Measurements from ENCODE around the gene PDGFA. TPM values are rescaled to one million over a fixed set of nuclear protein-coding genes. Genes with fewer than 3 reads are reported as not detected.

The PDGFA gene
- total and polyA plus RNA-seq, 7 donors, result 9.1 to 30.4 (median 15.9) TPM

DNA sequence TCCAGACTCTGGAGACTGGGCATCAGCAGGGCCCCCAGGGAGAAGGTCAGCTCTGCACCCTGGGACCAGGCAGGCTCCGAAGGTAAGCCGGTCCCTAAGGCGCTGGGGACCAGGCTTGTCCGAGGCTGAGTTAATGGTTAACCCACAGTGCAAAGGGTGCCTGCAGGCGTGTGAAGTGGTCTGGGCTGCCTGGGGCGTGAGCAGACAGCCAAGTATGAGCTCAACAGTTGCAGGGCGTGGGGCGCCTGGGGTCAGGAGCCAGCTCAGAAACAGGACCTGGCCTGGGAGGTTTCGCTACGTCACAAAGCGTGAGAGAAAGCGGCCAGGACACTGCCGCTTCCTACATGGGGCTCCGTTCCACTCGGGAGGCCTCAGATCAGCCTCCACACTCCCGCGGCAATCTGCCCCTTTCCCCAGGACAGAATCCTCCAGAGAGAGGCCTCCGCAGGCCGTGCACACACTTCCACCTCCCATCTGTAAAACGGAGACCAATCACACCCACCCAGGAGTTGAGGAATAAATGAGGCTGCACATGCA, 16.0 kb downstream of the PDGFA start:
- Histone ChIP-seq H3K27me3 (ENCODE audit: insufficient read depth in 3 of 3, low read length in 2 of 3) (no peaks in the 10 kb centered on the region), H3K27ac (no peak overlapping the region), H3K36me3 (ENCODE audit: insufficient read depth in 1 of 2, low read depth in 1 of 2) (peaks cover 4 to 69% of the 10 kb centered on the region in 2 donors), H3K4me3 (no peak overlapping the region), H3K9me3 (no peaks in the 10 kb centered on the region), H3K4me1 (peaks cover 14% of the 10 kb centered on the region)
- peak; percentile 42 to 76 (median 64) for ATAC-seq
- TF ChIP-seq, protein P1, sequence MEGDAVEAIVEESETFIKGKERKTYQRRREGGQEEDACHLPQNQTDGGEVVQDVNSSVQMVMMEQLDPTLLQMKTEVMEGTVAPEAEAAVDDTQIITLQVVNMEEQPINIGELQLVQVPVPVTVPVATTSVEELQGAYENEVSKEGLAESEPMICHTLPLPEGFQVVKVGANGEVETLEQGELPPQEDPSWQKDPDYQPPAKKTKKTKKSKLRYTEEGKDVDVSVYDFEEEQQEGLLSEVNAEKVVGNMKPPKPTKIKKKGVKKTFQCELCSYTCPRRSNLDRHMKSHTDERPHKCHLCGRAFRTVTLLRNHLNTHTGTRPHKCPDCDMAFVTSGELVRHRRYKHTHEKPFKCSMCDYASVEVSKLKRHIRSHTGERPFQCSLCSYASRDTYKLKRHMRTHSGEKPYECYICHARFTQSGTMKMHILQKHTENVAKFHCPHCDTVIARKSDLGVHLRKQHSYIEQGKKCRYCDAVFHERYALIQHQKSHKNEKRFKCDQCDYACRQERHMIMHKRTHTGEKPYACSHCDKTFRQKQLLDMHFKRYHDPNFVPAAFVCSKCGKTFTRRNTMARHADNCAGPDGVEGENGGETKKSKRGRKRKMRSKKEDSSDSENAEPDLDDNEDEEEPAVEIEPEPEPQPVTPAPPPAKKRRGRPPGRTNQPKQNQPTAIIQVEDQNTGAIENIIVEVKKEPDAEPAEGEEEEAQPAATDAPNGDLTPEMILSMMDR (IDR thresholded peaks at IDR 0.05), result no peak
- 41 to 63% (median 50%) methylated on average over 20 of the region's 20 CpGs for WGBS, 3 donors
- intact Hi-C loops (cut with DNase I), result no loop called here
- peak; percentile 53 to 69 for DNase-seq

DNA sequence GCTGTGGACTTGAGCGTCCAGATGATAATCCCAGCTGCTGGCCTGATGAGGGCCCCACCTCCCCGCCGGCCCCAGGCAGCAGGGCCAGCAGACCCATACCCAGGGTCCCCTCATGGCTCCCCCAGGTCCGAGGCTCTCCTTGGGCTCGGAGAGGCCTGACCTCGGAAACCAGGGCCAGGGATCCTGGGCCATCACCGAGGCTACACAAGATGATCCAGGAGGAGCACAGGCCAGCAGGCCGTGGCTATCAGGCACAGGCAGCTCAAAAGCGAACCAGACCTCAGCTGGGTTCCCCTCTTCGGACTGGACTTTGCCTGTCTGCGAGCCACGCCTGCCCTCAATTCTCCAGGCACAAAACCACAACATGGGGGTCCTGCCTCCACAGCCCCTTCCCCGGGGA, 17.4 kb downstream of the PDGFA start:
- TF ChIP-seq, protein P1 (IDR thresholded peaks at IDR 0.05), result no peak
- no peak overlapping the region for H3K4me3 ChIP-seq
- peaks cover 4 to 78% of the 10 kb centered on the region in 2 donors for H3K36me3 ChIP-seq (ENCODE audit: insufficient read depth in 1 of 2, low read depth in 1 of 2)
- no peak for ATAC-seq
- intact Hi-C loops (cut with DNase I), result no loop called here
- DNase-seq, result peak; percentile 8 to 39
- H3K4me1 ChIP-seq, result peaks cover 14% of the 10 kb centered on the region
- H3K9me3 ChIP-seq, result no peaks in the 10 kb centered on the region
- 87 to 92% (median 92%) methylated on average over 13 of the region's 13 CpGs for WGBS, 3 donors
- no peaks in the 10 kb centered on the region for H3K27me3 ChIP-seq (ENCODE audit: insufficient read depth in 3 of 3, low read length in 2 of 3)
- H3K27ac ChIP-seq, result no peak overlapping the region

- 91 to 95% (median 92%) methylated on average over 7 of the region's 7 CpGs for WGBS, 3 donors
- Histone ChIP-seq H3K4me1 (peaks cover 14% of the 10 kb centered on the region), H3K9me3 (no peaks in the 10 kb centered on the region), H3K27ac (no peak overlapping the region), H3K4me3 (no peak overlapping the region), H3K27me3 (ENCODE audit: insufficient read depth in 3 of 3, low read length in 2 of 3) (no peaks in the 10 kb centered on the region), H3K36me3 (ENCODE audit: insufficient read depth in 1 of 2, low read depth in 1 of 2) (peaks cover 4 to 78% of the 10 kb centered on the region in 2 donors)
- peak; percentile 6 to 28 for DNase-seq
- TF ChIP-seq, protein P1 (IDR thresholded peaks at IDR 0.05), result no peak
- ATAC-seq, result no peak
- intact Hi-C loops (cut with DNase I), result no loop called here
Observed at GRCh38 chr7:501526-501925, 18.1 kb downstream of the PDGFA start.

DNA sequence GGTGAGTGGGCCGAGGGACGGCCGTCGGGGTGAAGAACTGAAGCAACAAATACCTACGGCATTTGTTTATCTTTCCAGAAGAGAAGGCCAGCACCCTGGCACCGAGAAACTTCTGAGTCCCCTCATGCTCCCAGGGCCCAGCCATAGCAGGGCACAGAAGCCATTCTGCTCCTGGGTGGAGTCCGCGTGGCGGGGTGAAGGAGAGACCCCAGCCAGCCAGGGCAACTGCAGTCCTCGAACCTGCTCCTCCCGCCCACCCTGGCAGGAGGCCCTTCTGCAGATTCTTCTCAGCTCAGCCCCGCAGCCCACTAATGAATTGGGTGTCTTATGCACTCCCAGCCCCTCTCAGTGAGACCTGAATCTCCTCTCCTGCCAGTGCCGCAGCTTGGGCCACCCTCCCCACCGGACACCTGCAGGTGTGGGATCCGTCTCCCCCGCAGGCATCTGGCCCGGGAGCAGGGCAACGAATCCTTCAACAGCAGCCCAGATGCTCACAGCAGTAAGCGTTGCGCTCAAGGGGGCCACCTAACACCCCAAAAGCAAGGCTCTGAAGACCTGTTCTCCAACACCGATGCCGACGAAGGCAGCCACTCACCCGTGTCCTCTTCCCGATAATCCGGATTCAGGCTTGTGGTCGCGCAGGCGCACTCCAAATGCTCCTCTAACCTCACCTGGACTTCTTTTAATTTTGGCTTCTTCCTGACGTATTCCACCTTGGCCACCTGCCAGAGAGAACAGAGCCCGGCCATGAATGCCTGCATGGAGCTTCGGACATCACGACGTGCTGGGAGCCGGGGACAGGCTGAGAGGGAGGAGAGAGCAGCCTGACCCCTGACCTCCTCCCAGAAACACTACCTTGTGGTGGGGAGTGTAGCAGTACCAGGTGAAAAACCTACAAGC, 18.9 kb downstream of the PDGFA start:
- Histone ChIP-seq H3K4me3 (no peak overlapping the region), H3K4me1 (peaks cover 14% of the 10 kb centered on the region), H3K27ac (no peak overlapping the region), H3K9me3 (no peaks in the 10 kb centered on the region), H3K36me3 (ENCODE audit: insufficient read depth in 1 of 2, low read depth in 1 of 2) (peaks cover 4 to 77% of the 10 kb centered on the region in 2 donors), H3K27me3 (ENCODE audit: insufficient read depth in 3 of 3, low read length in 2 of 3) (no peaks in the 10 kb centered on the region)
- DNase-seq, result peak; percentile 10 to 33
- intact Hi-C loops (cut with DNase I), result no loop called here
- TF ChIP-seq, protein P1 (IDR thresholded peaks at IDR 0.05), result no peak
- 92 to 95% (median 94%) methylated on average over 35 of the region's 35 CpGs for WGBS, 3 donors
- no peak for ATAC-seq
